ENCODE data around the gene RAPGEF5. TPM values are rescaled to one million over a fixed set of nuclear protein-coding genes. Genes with fewer than 3 reads are reported as not detected.

RAPGEF5 gene
- polyA plus RNA-seq, 1 donor (not counting 4 experiments of a cell fraction or from before 2014, with no cell fraction given) = 2.1 TPM

GRCh38 chr7:22210355-22210754 is 146.6 kb downstream of the RAPGEF5 start:
- H3K4me1 ChIP-seq (ENCODE audit: control insufficient read depth, extremely low read depth, insufficient read depth, low read length) = peaks cover 35% of the 10 kb centered on the region
- H3K9me1 ChIP-seq (ENCODE audit: control insufficient read depth, extremely low read depth, insufficient read depth, low read length) = no peaks in the 10 kb centered on the region
- no peaks in the 10 kb centered on the region for H3K79me2 ChIP-seq (ENCODE audit: control insufficient read depth, insufficient read depth, low read length)
- DNase-seq (ENCODE audit: low read depth, low spot score) (peak; percentile 45), FAIRE-seq (peak; percentile 49)
- dilution Hi-C loops (cut with MboI; ENCODE audit: extremely low pct_ligation_motif_present, low sequenced_read_pairs) = no loop called here
- no peak overlapping the region for H3K4me2 ChIP-seq (ENCODE audit: control insufficient read depth, extremely low read depth, insufficient read depth, low read depth, low read length)
- TF ChIP-seq EZH2 (IDR thresholded peaks at IDR 0.05; ENCODE audit: low read length) (no peak), CTCF (optimal IDR thresholded peaks at IDR 0.05 in 1 of 3, IDR thresholded peaks at IDR 0.05 in 1 of 3, conservative IDR thresholded peaks at IDR 0.05 in 1 of 3; ENCODE audit: extremely low read depth in 1 of 3, insufficient read depth in 2 of 3, low read length in 3 of 3) (no peak)
- H3K36me3 ChIP-seq (ENCODE audit: control insufficient read depth in 2 of 2, extremely low read depth in 1 of 2, insufficient read depth in 2 of 2, low read length in 2 of 2) = no peaks in the 10 kb centered on the region
- H3K9ac ChIP-seq (ENCODE audit: control insufficient read depth, extremely low read depth, insufficient read depth, low read length) = no peak overlapping the region
- H3K27ac ChIP-seq (ENCODE audit: control insufficient read depth, insufficient read depth, low read length) = peak overlapping the region; percentile 3
- no peaks in the 10 kb centered on the region for H3K9me3 ChIP-seq (ENCODE audit: control insufficient read depth, low read depth, low read length)
- no peak overlapping the region for H2AFZ ChIP-seq (ENCODE audit: control insufficient read depth, low read length)
- H3K4me3 ChIP-seq (ENCODE audit: control insufficient read depth in 2 of 3, extremely low read depth in 1 of 3, insufficient read depth in 2 of 3, low read depth in 1 of 3, low read length in 3 of 3) = no peak overlapping the region
- no peaks in the 10 kb centered on the region for H3K27me3 ChIP-seq (ENCODE audit: control insufficient read depth, extremely low read depth, insufficient read depth, low read length)
- no peaks in the 10 kb centered on the region for H4K20me1 ChIP-seq (ENCODE audit: control insufficient read depth, extremely low read depth, insufficient read depth, low read length)

- Histone ChIP-seq H3K79me2 (ENCODE audit: control insufficient read depth, insufficient read depth, low read length) (no peaks in the 10 kb centered on the region), H3K4me3 (ENCODE audit: control insufficient read depth in 2 of 3, extremely low read depth in 1 of 3, insufficient read depth in 2 of 3, low read depth in 1 of 3, low read length in 3 of 3) (no peak overlapping the region), H3K9me3 (ENCODE audit: control insufficient read depth, low read depth, low read length) (no peaks in the 10 kb centered on the region), H3K9me1 (ENCODE audit: control insufficient read depth, extremely low read depth, insufficient read depth, low read length) (no peaks in the 10 kb centered on the region), H3K27me3 (ENCODE audit: control insufficient read depth, extremely low read depth, insufficient read depth, low read length) (no peaks in the 10 kb centered on the region), H2AFZ (ENCODE audit: control insufficient read depth, low read length) (no peak overlapping the region), H4K20me1 (ENCODE audit: control insufficient read depth, extremely low read depth, insufficient read depth, low read length) (no peaks in the 10 kb centered on the region), H3K4me1 (ENCODE audit: control insufficient read depth, extremely low read depth, insufficient read depth, low read length) (peaks cover 43% of the 10 kb centered on the region), H3K27ac (ENCODE audit: control insufficient read depth, insufficient read depth, low read length) (peak overlapping the region; percentile 39), H3K9ac (ENCODE audit: control insufficient read depth, extremely low read depth, insufficient read depth, low read length) (no peak overlapping the region), H3K36me3 (ENCODE audit: control insufficient read depth in 2 of 2, extremely low read depth in 1 of 2, insufficient read depth in 2 of 2, low read length in 2 of 2) (no peaks in the 10 kb centered on the region), H3K4me2 (ENCODE audit: control insufficient read depth, extremely low read depth, insufficient read depth, low read depth, low read length) (peak overlapping the region; percentile 40)
- FAIRE-seq (peak; percentile 93), DNase-seq (ENCODE audit: low read depth, low spot score) (peak; percentile 59)
- no peak for TF ChIP-seq EZH2 (IDR thresholded peaks at IDR 0.05; ENCODE audit: low read length)
- dilution Hi-C loops (cut with MboI; ENCODE audit: extremely low pct_ligation_motif_present, low sequenced_read_pairs) = no loop called here
Measured at GRCh38 chr7:22208799-22209198, 148.2 kb downstream of the RAPGEF5 start.

GRCh38 chr7:22207724-22208225 is 149.2 kb downstream of the RAPGEF5 start:
- Histone ChIP-seq H3K4me3 (ENCODE audit: control insufficient read depth in 2 of 3, extremely low read depth in 1 of 3, insufficient read depth in 2 of 3, low read depth in 1 of 3, low read length in 3 of 3) (no peak overlapping the region), H3K9me3 (ENCODE audit: control insufficient read depth, low read depth, low read length) (no peaks in the 10 kb centered on the region), H3K4me2 (ENCODE audit: control insufficient read depth, extremely low read depth, insufficient read depth, low read depth, low read length) (no peak overlapping the region), H4K20me1 (ENCODE audit: control insufficient read depth, extremely low read depth, insufficient read depth, low read length) (no peaks in the 10 kb centered on the region), H3K27me3 (ENCODE audit: control insufficient read depth, extremely low read depth, insufficient read depth, low read length) (no peaks in the 10 kb centered on the region), H2AFZ (ENCODE audit: control insufficient read depth, low read length) (no peak overlapping the region), H3K9ac (ENCODE audit: control insufficient read depth, extremely low read depth, insufficient read depth, low read length) (no peak overlapping the region), H3K27ac (ENCODE audit: control insufficient read depth, insufficient read depth, low read length) (no peak overlapping the region), H3K4me1 (ENCODE audit: control insufficient read depth, extremely low read depth, insufficient read depth, low read length) (peaks cover 43% of the 10 kb centered on the region), H3K9me1 (ENCODE audit: control insufficient read depth, extremely low read depth, insufficient read depth, low read length) (no peaks in the 10 kb centered on the region), H3K79me2 (ENCODE audit: control insufficient read depth, insufficient read depth, low read length) (no peaks in the 10 kb centered on the region), H3K36me3 (ENCODE audit: control insufficient read depth in 2 of 2, extremely low read depth in 1 of 2, insufficient read depth in 2 of 2, low read length in 2 of 2) (no peaks in the 10 kb centered on the region)
- dilution Hi-C loops (cut with MboI; ENCODE audit: extremely low pct_ligation_motif_present, low sequenced_read_pairs) = no loop called here
- FAIRE-seq (no peak), DNase-seq (ENCODE audit: low read depth, low spot score) (no peak)
- TF ChIP-seq EZH2 (IDR thresholded peaks at IDR 0.05; ENCODE audit: low read length) = no peak

Measured in keratinocyte (primary cell).